ENCODE data around the gene ZDHHC20.

ZDHHC20 gene

GRCh38 chr13:21458813-21459701 lies at the start of gene ZDHHC20:
Gene ZDHHC20 (minus strand): TSS chr13:21459303. CDS start chr13:21459171, 132 bp downstream.
- DNase-seq = no peak

GRCh38 chr13:21504379-21504778 lies 45.3 kb upstream of the ZDHHC20 start:
- no peak for DNase-seq

- DNase-seq = no peak
Measured at GRCh38 chr13:21501686-21502085, 42.6 kb upstream of the ZDHHC20 start.

- no peak for DNase-seq
Measured at GRCh38 chr13:21486322-21486721, 27.2 kb upstream of the ZDHHC20 start.

- DNase-seq = no peak
Measured at GRCh38 chr13:21483748-21484147, 24.6 kb upstream of the ZDHHC20 start.

- no peak for DNase-seq
Measured at GRCh38 chr13:21481359-21481758, 22.3 kb upstream of the ZDHHC20 start.

GRCh38 chr13:21478881-21479808 lies 20.0 kb upstream of the ZDHHC20 start:
- DNase-seq = no peak

- DNase-seq = no peak
Measured at GRCh38 chr13:21476893-21477472, 17.9 kb upstream of the ZDHHC20 start.

GRCh38 chr13:21475115-21475514 lies 16.0 kb upstream of the ZDHHC20 start:
- no peak for DNase-seq

GRCh38 chr13:21470785-21471184 lies 11.7 kb upstream of the ZDHHC20 start:
- DNase-seq = no peak

GRCh38 chr13:21466527-21466926 lies 7.4 kb upstream of the ZDHHC20 start:
- DNase-seq = no peak

- no peak for DNase-seq
Measured at GRCh38 chr13:21465710-21466160, 6.6 kb upstream of the ZDHHC20 start.

- no peak for DNase-seq
Measured at GRCh38 chr13:21463424-21463823, 4.3 kb upstream of the ZDHHC20 start.

- DNase-seq = no peak
Measured at GRCh38 chr13:21461131-21461530, 2.0 kb upstream of the ZDHHC20 start.

GRCh38 chr13:21458451-21458812 lies 671 bp downstream of the ZDHHC20 start:
- no peak for DNase-seq

- DNase-seq = no peak
Measured at GRCh38 chr13:21453387-21454081, 5.6 kb downstream of the ZDHHC20 start.

- no peak for DNase-seq
Measured at GRCh38 chr13:21450936-21451335, 8.2 kb downstream of the ZDHHC20 start.

- DNase-seq = no peak
Measured at GRCh38 chr13:21446656-21447055, 12.4 kb downstream of the ZDHHC20 start.

- no peak for DNase-seq
Measured at GRCh38 chr13:21445759-21446158, 13.3 kb downstream of the ZDHHC20 start.

GRCh38 chr13:21443171-21443570 lies 15.9 kb downstream of the ZDHHC20 start:
- no peak for DNase-seq

GRCh38 chr13:21436582-21436981 lies 22.5 kb downstream of the ZDHHC20 start:
- DNase-seq = no peak

GRCh38 chr13:21435687-21436151 lies 23.4 kb downstream of the ZDHHC20 start:
- no peak for DNase-seq

- DNase-seq = no peak
Measured at GRCh38 chr13:21435231-21435630, 23.9 kb downstream of the ZDHHC20 start.
